Cardiac muscle cell (in vitro differentiated cells and primary cell): ENCODE results near the gene RAPGEF6. TPM values are rescaled to one million over a fixed set of nuclear protein-coding genes. Genes with fewer than 3 reads are reported as not detected.

Experiments
- DNase-seq, 2 donors: peaks; one replicate each; pipeline versions ENCODE4 v3.0.0 to v3.0.0-alpha.2; 2010 to 2017; ENCODE audit warnings: low read depth in 1 of 2, low spot score in 1 of 2
- H3K27ac ChIP-seq: fragments of 200-600 bp; sonication (generic); 2 replicates; pipeline ENCODE4 v1.5.1; 2016
- H3K27me3 ChIP-seq: fragments of 200-600 bp; sonication (generic); 2 replicates; pipeline ENCODE4 v1.6.0; 2016; ENCODE audit warnings: control low read depth
- H3K36me3 ChIP-seq: fragments of 200-600 bp; sonication (generic); 2 replicates; pipeline ENCODE4 v1.5.1; 2016; ENCODE audit warnings: control low read depth
- H3K4me1 ChIP-seq: fragments of 200-600 bp; sonication (generic); 2 replicates; pipeline ENCODE4 v1.8.1; 2017; ENCODE audit warnings: low read depth, mild to moderate bottlenecking, mixed run types
- H3K4me3 ChIP-seq: fragments of 200-600 bp; sonication (generic); 2 replicates; pipeline ENCODE4 v1.5.1; 2016; ENCODE audit warnings: mild to moderate bottlenecking
- H3K9me3 ChIP-seq: fragments of 200-600 bp; sonication (generic); 2 replicates; pipeline ENCODE4 v1.5.1; 2017; ENCODE audit warnings: low read depth, mild to moderate bottlenecking, control low read depth
- CTCF ChIP-seq: IDR thresholded peaks from 2 replicates; pipeline ENCODE4 v1.5.1; 2012; ENCODE audit warnings: low read depth, mild to moderate bottlenecking, low read length
- polyA plus RNA-seq: library from polyadenylated mRNA; unstranded; fragments of >200 nt; fragmentation: Nextera tagmentation; extraction: Ambion mirVana; gene quantifications from 2 replicates; pipeline ENCODE4 v1.2.1, GENCODE V29; 2016
- total RNA-seq: library from RNA; depleted of rRNA; stranded (reverse); fragments of >200 nt; gene quantifications from 2 replicates; pipeline ENCODE4 v1.2.3, GENCODE V29; 2016

RAPGEF6 gene
- total and polyA plus RNA-seq, 2 experiments from 2014 or later = 10.8 to 22.3 TPM

- peak; percentile 70 to 82 for DNase-seq
- Histone ChIP-seq H3K4me1 (peaks cover 2% of the 10 kb centered on the region), H3K4me3 (no peak overlapping the region), H3K36me3 (peaks cover 7% of the 10 kb centered on the region), H3K27ac (peak overlapping the region; percentile 3), H3K27me3 (no peaks in the 10 kb centered on the region), H3K9me3 (no peaks in the 10 kb centered on the region)
- peak; percentile 85 for TF ChIP-seq CTCF
Measured at GRCh38 chr5:131589510-131590348, 45.3 kb downstream of the RAPGEF6 start.

GRCh38 chr5:131587541-131587940 lies 47.5 kb downstream of the RAPGEF6 start:
- Histone ChIP-seq H3K36me3 (peaks cover 7% of the 10 kb centered on the region), H3K4me1 (no peaks in the 10 kb centered on the region), H3K27me3 (no peaks in the 10 kb centered on the region), H3K27ac (no peak overlapping the region), H3K4me3 (no peak overlapping the region), H3K9me3 (no peaks in the 10 kb centered on the region)
- no peak for TF ChIP-seq CTCF
- DNase-seq = no peak

GRCh38 chr5:131581702-131582101 lies 53.3 kb downstream of the RAPGEF6 start:
- Histone ChIP-seq H3K27me3 (no peaks in the 10 kb centered on the region), H3K4me3 (no peak overlapping the region), H3K4me1 (no peaks in the 10 kb centered on the region), H3K36me3 (no peaks in the 10 kb centered on the region), H3K9me3 (no peaks in the 10 kb centered on the region), H3K27ac (no peak overlapping the region)
- no peak for TF ChIP-seq CTCF
- DNase-seq = no peak

- no peaks in the 10 kb centered on the region for H3K36me3 ChIP-seq
- DNase-seq = no peak
- H3K27me3 ChIP-seq = no peaks in the 10 kb centered on the region
- H3K9me3 ChIP-seq = no peaks in the 10 kb centered on the region
- no peak for TF ChIP-seq CTCF
- H3K4me3 ChIP-seq = no peak overlapping the region
- no peaks in the 10 kb centered on the region for H3K4me1 ChIP-seq
- H3K27ac ChIP-seq = no peak overlapping the region
Measured at GRCh38 chr5:131579917-131580671, 54.9 kb downstream of the RAPGEF6 start.

- no peak overlapping the region for H3K27ac ChIP-seq
- no peaks in the 10 kb centered on the region for H3K9me3 ChIP-seq
- H3K4me1 ChIP-seq = no peaks in the 10 kb centered on the region
- DNase-seq = no peak
- TF ChIP-seq CTCF = no peak
- no peaks in the 10 kb centered on the region for H3K27me3 ChIP-seq
- H3K36me3 ChIP-seq = no peaks in the 10 kb centered on the region
- H3K4me3 ChIP-seq = no peak overlapping the region
Measured at GRCh38 chr5:131575660-131576227, 59.3 kb downstream of the RAPGEF6 start.
